SH-SY5Y (cell line): Measurements from ENCODE around the gene TTI1.

Experiments used
- GATA2 ChIP-seq: IDR thresholded peaks from 2 replicates; pipeline ENCODE4 v1.6.1; 2011; ENCODE audit warnings: mild to moderate bottlenecking, low read depth, low read length
- GATA3 ChIP-seq: IDR thresholded peaks from 2 replicates; pipeline ENCODE4 v1.6.1; 2011; ENCODE audit warnings: low read depth, mild to moderate bottlenecking, low read length, moderate library complexity

DNA sequence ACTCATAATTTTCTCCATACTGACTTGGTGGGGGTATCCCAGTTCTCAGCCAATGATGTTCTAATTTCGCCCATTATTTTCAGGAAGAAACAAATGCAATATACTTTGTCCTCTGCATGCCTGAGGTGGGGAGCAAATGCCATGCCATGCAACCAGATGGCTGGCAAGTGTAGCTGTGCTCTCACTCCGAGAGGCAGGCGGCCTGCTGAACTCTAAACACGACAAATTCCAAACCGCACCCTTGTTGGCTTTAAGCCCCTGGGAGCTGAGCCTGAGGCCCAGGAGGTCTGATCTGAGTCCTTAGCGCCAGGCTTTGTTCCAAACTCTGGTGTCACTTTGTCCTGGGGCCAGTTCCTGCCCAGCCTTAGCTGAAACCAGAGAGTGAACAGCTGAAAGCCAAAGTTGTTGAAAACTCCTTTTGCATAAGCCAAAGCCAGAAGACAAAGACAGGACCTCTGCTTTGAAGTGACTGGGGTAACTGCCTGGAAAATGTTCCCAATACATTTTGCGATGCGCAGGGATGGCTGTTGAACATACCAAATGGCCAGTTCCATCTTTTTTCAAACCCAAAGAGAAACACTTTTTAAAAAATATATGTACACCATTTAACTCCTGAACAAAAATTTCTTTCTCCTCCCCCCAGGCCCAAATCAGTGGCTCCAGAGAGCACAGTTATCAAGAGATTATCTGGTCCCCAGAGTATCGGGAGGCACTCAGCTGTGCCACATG lies 46.2 kb downstream of the TTI1 start:
- no peak; the same call in 1 of the 2 replicates for TF ChIP-seq GATA2
- peak; percentile 97; the same call in 1 of the 2 replicates for TF ChIP-seq GATA3
